Mesothelial cell of epicardium (in vitro differentiated cells): ENCODE results near the gene POGK. TPM values are rescaled to one million over a fixed set of nuclear protein-coding genes. Genes with fewer than 3 reads are reported as not detected.
"Not testable (repeated sequence)": the region's sequence is repeated elsewhere in the genome, so short reads cannot be mapped to it uniquely, and the experiment has no call there.

Experiments
- DNase-seq, 2 experiments: peaks; one replicate each; pipeline ENCODE4 v3.0.0; 2021; ENCODE audit warnings: low spot score in 2 of 2; ENCODE audit not compliant: unreplicated experiment in 2 of 2
- H3K27ac Mint-ChIP-seq: 2 replicates; pipeline ENCODE4 v1.8.0; 2021; ENCODE audit warnings: mixed read lengths
- H3K27me3 Mint-ChIP-seq: 2 replicates; pipeline ENCODE4 v1.8.0; 2021; ENCODE audit warnings: low read depth, mixed read lengths
- H3K36me3 Mint-ChIP-seq: 2 replicates; pipeline ENCODE4 v1.8.0; 2021; ENCODE audit warnings: mixed read lengths
- H3K4me1 Mint-ChIP-seq: 2 replicates; pipeline ENCODE4 v1.8.0; 2021; ENCODE audit warnings: mixed read lengths
- H3K4me3 Mint-ChIP-seq: 2 replicates; pipeline ENCODE4 v1.8.0; 2021; ENCODE audit warnings: mild to moderate bottlenecking, moderate library complexity, mixed read lengths
- H3K9me3 Mint-ChIP-seq: 2 replicates; pipeline ENCODE4 v1.8.0; 2021; ENCODE audit warnings: mixed read lengths
- total RNA-seq: library from RNA; stranded (reverse); gene quantifications from 3 replicates; pipeline ENCODE4 v1.2.1, GENCODE V29; 2021
- TF ChIP-seq, protein P1 (sequence below): fragments of 200-600 bp; sonication (generic); IDR thresholded peaks from one replicate; pipeline ENCODE4 v1.5.0; 2021; ENCODE audit warnings: antibody characterized with exemption; ENCODE audit not compliant: unreplicated experiment

Gene POGK
- total RNA-seq, 1 donor from 2014 or later = 42.1 TPM

DNA sequence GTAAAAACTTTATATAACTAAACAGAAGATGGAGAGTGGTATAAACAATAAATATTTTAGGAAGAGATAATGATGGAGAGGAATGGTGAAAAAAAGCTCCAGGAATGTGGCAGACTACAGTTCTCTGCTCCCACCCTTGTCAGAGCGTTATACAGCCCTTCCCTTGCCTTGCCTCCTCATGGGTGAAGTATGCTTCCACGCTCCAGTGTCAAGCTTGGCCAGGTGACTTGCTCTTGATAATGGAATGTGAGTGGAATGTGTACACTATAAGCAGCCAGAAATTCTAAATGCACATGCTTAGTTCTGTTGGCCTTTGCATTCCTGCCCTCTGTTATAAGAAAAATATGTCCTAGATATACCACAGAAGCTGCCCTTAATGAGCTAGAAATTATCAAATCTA lies 24.7 kb upstream of the POGK start:
- Mint-ChIP-seq H3K27ac (no peak overlapping the region), H3K4me3 (no peak overlapping the region), H3K4me1 (peaks cover 4% of the 10 kb centered on the region), H3K9me3 (no peaks in the 10 kb centered on the region), H3K27me3 (peaks cover 11% of the 10 kb centered on the region), H3K36me3 (no peaks in the 10 kb centered on the region)
- DNase-seq = no peak
- TF ChIP-seq, protein P1, sequence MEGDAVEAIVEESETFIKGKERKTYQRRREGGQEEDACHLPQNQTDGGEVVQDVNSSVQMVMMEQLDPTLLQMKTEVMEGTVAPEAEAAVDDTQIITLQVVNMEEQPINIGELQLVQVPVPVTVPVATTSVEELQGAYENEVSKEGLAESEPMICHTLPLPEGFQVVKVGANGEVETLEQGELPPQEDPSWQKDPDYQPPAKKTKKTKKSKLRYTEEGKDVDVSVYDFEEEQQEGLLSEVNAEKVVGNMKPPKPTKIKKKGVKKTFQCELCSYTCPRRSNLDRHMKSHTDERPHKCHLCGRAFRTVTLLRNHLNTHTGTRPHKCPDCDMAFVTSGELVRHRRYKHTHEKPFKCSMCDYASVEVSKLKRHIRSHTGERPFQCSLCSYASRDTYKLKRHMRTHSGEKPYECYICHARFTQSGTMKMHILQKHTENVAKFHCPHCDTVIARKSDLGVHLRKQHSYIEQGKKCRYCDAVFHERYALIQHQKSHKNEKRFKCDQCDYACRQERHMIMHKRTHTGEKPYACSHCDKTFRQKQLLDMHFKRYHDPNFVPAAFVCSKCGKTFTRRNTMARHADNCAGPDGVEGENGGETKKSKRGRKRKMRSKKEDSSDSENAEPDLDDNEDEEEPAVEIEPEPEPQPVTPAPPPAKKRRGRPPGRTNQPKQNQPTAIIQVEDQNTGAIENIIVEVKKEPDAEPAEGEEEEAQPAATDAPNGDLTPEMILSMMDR = no peak

DNA sequence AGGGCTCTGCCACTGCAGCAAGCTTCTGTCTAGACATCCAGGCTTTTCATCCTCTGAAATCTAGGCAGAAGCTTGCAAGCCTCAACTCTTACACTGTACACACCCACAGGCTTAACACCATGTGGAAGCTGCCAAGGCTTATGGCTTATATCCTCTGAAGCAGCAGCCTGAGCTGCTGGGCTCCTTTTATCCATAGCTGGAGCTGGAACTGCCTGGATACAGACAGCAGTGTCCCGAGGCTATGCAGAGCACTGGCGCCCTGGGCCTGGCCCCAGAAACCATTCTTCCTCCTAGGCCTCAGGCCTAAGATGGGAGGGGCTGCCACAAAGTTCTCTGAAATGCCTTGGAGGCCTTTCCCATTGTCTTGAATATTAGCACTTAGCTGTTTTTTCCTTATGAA lies 19.3 kb upstream of the POGK start:
- Mint-ChIP-seq H3K27me3 (peaks cover 5% of the 10 kb centered on the region), H3K4me3 (no peak overlapping the region)
- TF ChIP-seq, protein P1 = no peak

GRCh38 chr1:166822385-166822784 lies 16.9 kb upstream of the POGK start:
- no peak for DNase-seq
- TF ChIP-seq, protein P1 = peak; percentile 53
- no peak overlapping the region for H3K27ac Mint-ChIP-seq
- H3K4me3 Mint-ChIP-seq = no peak overlapping the region
- H3K27me3 Mint-ChIP-seq = peaks cover 6% of the 10 kb centered on the region
- H3K9me3 Mint-ChIP-seq = peaks cover 25% of the 10 kb centered on the region
- no peaks in the 10 kb centered on the region for H3K36me3 Mint-ChIP-seq
- no peaks in the 10 kb centered on the region for H3K4me1 Mint-ChIP-seq

More for the DNA sequence above, 19.3 kb upstream of the POGK start:
- DNase-seq = no peak
- H3K36me3 Mint-ChIP-seq = no peaks in the 10 kb centered on the region
- H3K27ac Mint-ChIP-seq = no peak overlapping the region
- H3K4me1 Mint-ChIP-seq = no peaks in the 10 kb centered on the region
- peaks cover 15% of the 10 kb centered on the region for H3K9me3 Mint-ChIP-seq

DNA sequence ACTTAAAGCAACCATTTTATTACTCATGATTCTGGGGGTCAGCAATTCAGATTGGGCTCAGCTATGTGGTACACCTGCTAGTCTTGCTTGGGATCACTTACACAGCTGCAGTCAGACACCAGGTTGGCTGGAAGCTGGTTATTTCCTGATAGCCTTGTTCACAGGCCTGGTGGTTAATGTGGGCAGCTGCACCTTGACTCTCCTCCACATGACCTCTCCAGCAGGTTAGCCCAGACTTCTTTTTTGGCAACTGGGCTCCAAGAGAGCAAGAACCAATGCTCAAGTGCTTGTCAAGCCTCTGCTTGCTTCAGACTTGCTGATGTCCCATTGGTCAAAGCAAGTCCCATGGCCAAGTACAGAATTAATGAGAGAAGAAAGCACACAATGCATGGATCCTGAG lies 11.8 kb upstream of the POGK start:
- DNase-seq = no peak
- no peak overlapping the region for H3K27ac Mint-ChIP-seq
- peaks cover 31% of the 10 kb centered on the region for H3K9me3 Mint-ChIP-seq
- H3K27me3 Mint-ChIP-seq = peaks cover 8% of the 10 kb centered on the region
- H3K4me3 Mint-ChIP-seq = no peak overlapping the region
- TF ChIP-seq, protein P1 = no peak
- H3K4me1 Mint-ChIP-seq = no peaks in the 10 kb centered on the region
- H3K36me3 Mint-ChIP-seq = no peaks in the 10 kb centered on the region

DNA sequence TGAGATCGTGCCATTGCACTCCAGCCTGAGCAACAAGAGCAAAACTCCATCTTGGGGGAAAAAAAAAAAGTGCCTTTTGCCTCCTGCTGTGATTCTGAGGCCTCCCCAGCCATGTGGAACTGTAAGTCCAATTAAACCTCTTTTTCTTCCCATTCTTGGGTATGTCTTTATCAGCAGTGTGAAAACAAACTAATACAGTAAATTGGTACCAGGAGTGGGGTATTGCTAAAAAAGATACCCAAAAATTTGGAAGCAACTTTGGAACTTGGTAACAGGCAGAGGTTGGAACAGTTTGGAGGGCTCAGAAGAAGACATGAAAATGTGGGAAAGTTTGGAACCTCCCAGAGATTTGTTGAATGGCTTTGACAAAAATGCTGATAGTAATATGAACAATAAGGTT lies 9.5 kb upstream of the POGK start:
- not testable (repeated sequence) for H3K4me1 Mint-ChIP-seq, H3K27ac Mint-ChIP-seq, H3K4me3 Mint-ChIP-seq, DNase-seq, H3K36me3 Mint-ChIP-seq
- H3K9me3 Mint-ChIP-seq = peaks cover 37% of the 10 kb centered on the region
- H3K27me3 Mint-ChIP-seq = peaks cover 15% of the 10 kb centered on the region

- no peak overlapping the region for H3K4me3 Mint-ChIP-seq
- H3K27me3 Mint-ChIP-seq = peaks cover 18% of the 10 kb centered on the region
- H3K9me3 Mint-ChIP-seq = peaks cover 11% of the 10 kb centered on the region
- peaks cover 24% of the 10 kb centered on the region for H3K4me1 Mint-ChIP-seq
- H3K36me3 Mint-ChIP-seq = peaks cover 7% of the 10 kb centered on the region
- no peak overlapping the region for H3K27ac Mint-ChIP-seq
- TF ChIP-seq, protein P1 = no peak
- DNase-seq = no peak
Observed at GRCh38 chr1:166836733-166837132, 2.5 kb upstream of the POGK start.
